Calu3 (cell line): ENCODE results near the gene WDTC1. TPM values are rescaled to one million over a fixed set of nuclear protein-coding genes. Genes with fewer than 3 reads are reported as not detected.
A peak's percentile ranks its signal among the peaks of the same experiment; 100 is the strongest.

ENCODE experiments used
- BruUV-seq: library from RNA; stranded (reverse); fragments of 400-500 nt; replicated peaks from 2 replicates; lab custom pipeline; 2021; lab: Mats Ljungman, UMichigan
- CTCF ChIA-PET: fragments of 300-600 bp; sonication (Branson Sonifier 250); formaldehyde crosslinking; loops from one replicate; lab custom pipeline; 2022; ENCODE audit warnings: antibody characterized with exemption; lab: Charles Lee
- DNase-seq: peaks from one replicate; pipeline ENCODE4 v3.0.0; 2022
- H3K27ac Mint-ChIP-seq: one replicate; pipeline ENCODE4 v1.8.0; 2022; ENCODE audit warnings: mixed read lengths; ENCODE audit not compliant: unreplicated experiment
- H3K27me3 Mint-ChIP-seq: one replicate; pipeline ENCODE4 v1.8.0; 2022; ENCODE audit warnings: mixed read lengths; ENCODE audit not compliant: unreplicated experiment
- H3K36me3 Mint-ChIP-seq: one replicate; pipeline ENCODE4 v1.8.0; 2022; ENCODE audit warnings: mild to moderate bottlenecking, moderate library complexity, mixed read lengths; ENCODE audit not compliant: insufficient read depth, unreplicated experiment
- H3K4me1 Mint-ChIP-seq: one replicate; pipeline ENCODE4 v1.8.0; 2022; ENCODE audit warnings: mild to moderate bottlenecking, low read depth, mixed read lengths; ENCODE audit not compliant: unreplicated experiment
- H3K4me3 Mint-ChIP-seq: one replicate; pipeline ENCODE4 v1.8.0; 2022; ENCODE audit warnings: mild to moderate bottlenecking, low read depth, moderate library complexity, mixed read lengths; ENCODE audit not compliant: unreplicated experiment
- H3K9me3 Mint-ChIP-seq: one replicate; pipeline ENCODE4 v1.8.0; 2022; ENCODE audit warnings: low read depth, mixed read lengths; ENCODE audit not compliant: unreplicated experiment
- CTCF ChIP-seq: fragments of 200-600 bp; IDR thresholded peaks from one replicate; pipeline ENCODE4 v1.8.0; 2022; ENCODE audit warnings: antibody characterized with exemption; ENCODE audit not compliant: unreplicated experiment
- intact Hi-C: fragments of 100-400 bp; cut with micrococcal nuclease; formaldehyde crosslinking; loops from one replicate; pipeline ENCODE4 v1.10.0; 2022; ENCODE audit not compliant: unreplicated experiment
- total RNA-seq: library from RNA; stranded (reverse); gene quantifications from 2 replicates; pipeline ENCODE4 v1.2.3, GENCODE V29; 2022

The WDTC1 gene
- total RNA-seq, 1 experiment from 2014 or later = 10.8 TPM

GRCh38 chr1:27299385-27300271 lies 65.2 kb downstream of the WDTC1 start:
- Mint-ChIP-seq H3K4me1 (no peaks in the 10 kb centered on the region), H3K9me3 (no peaks in the 10 kb centered on the region), H3K27me3 (no peaks in the 10 kb centered on the region), H3K4me3 (no peak overlapping the region), H3K36me3 (no peaks in the 10 kb centered on the region), H3K27ac (no peak overlapping the region)
- BruUV-seq = no TSS peak
- no peak for DNase-seq
- CTCF ChIA-PET = interaction anchor here (0.6 to 1.5 kb wide), 5 partner anchors 50 to 255 kb away, joined by 3 to 8 read pairs (median 3); partner anchors contain the start of gene MAP3K6
- intact Hi-C loops = loop anchor here (5.0 kb wide), 1 partner anchor 88 kb away; no protein-coding TSS in a partner anchor
- TF ChIP-seq CTCF = no peak

- Mint-ChIP-seq H3K4me3 (no peak overlapping the region), H3K27me3 (no peaks in the 10 kb centered on the region), H3K36me3 (no peaks in the 10 kb centered on the region), H3K27ac (no peak overlapping the region), H3K4me1 (no peaks in the 10 kb centered on the region), H3K9me3 (no peaks in the 10 kb centered on the region)
- CTCF ChIA-PET = interaction anchor here (0.7 to 1.5 kb wide), 9 partner anchors 65 to 363 kb away, joined by 3 to 9 read pairs (median 3); partner anchors contain the start of gene MAP3K6
- intact Hi-C loops = no loop called here
- TF ChIP-seq CTCF = peak; percentile 92
- DNase-seq = peak; percentile 76
- no TSS peak for BruUV-seq
Observed at GRCh38 chr1:27300341-27301051, 66.1 kb downstream of the WDTC1 start.

GRCh38 chr1:27301052-27301422 lies 66.6 kb downstream of the WDTC1 start:
- Mint-ChIP-seq H3K27me3 (no peaks in the 10 kb centered on the region), H3K4me3 (no peak overlapping the region), H3K27ac (no peak overlapping the region), H3K4me1 (no peaks in the 10 kb centered on the region), H3K36me3 (no peaks in the 10 kb centered on the region), H3K9me3 (no peaks in the 10 kb centered on the region)
- DNase-seq = no peak
- TF ChIP-seq CTCF = no peak
- intact Hi-C loops = no loop called here
- CTCF ChIA-PET = interaction anchor here (0.7 to 1.5 kb wide), 8 partner anchors 64 to 362 kb away, joined by 3 to 9 read pairs (median 3); partner anchors contain the start of gene MAP3K6
- no TSS peak for BruUV-seq

- Mint-ChIP-seq H3K4me1 (no peaks in the 10 kb centered on the region), H3K4me3 (no peak overlapping the region), H3K36me3 (no peaks in the 10 kb centered on the region), H3K9me3 (no peaks in the 10 kb centered on the region), H3K27ac (no peak overlapping the region), H3K27me3 (no peaks in the 10 kb centered on the region)
- CTCF ChIA-PET = interaction anchor here (0.6 to 0.9 kb wide), 2 partner anchors 64 to 73 kb away, joined by 3 read pairs; no protein-coding TSS in a partner anchor
- BruUV-seq = no TSS peak
- TF ChIP-seq CTCF = no peak
- DNase-seq = no peak
- intact Hi-C loops = no loop called here
Observed at GRCh38 chr1:27301582-27302199, 67.3 kb downstream of the WDTC1 start.
